HUES48 (cell line): ENCODE data around the gene EIF5A.

Experiments used
- H3K27ac ChIP-seq: one replicate; pipeline ENCODE4 v1.7.0; 2013; ENCODE audit warnings: low read depth, low read length, inconsistent platforms
- H3K27me3 ChIP-seq: 2 replicates; pipeline ENCODE4 v1.6.1; 2013; ENCODE audit warnings: mild to moderate bottlenecking, low read length; ENCODE audit not compliant: control insufficient read depth, insufficient read depth
- H3K36me3 ChIP-seq: 2 replicates; pipeline ENCODE4 v1.6.1; 2013; ENCODE audit warnings: low read length; ENCODE audit not compliant: control insufficient read depth, insufficient read depth
- H3K4me1 ChIP-seq: 2 replicates; pipeline ENCODE4 v1.6.1; 2013; ENCODE audit warnings: mild to moderate bottlenecking, low read length; ENCODE audit not compliant: control insufficient read depth, insufficient read depth
- H3K4me3 ChIP-seq: 2 replicates; pipeline ENCODE4 v1.5.1; 2013; ENCODE audit warnings: mild to moderate bottlenecking, low read depth, low read length
- H3K9ac ChIP-seq: 2 replicates; pipeline ENCODE4 v1.6.1; 2013; ENCODE audit warnings: mild to moderate bottlenecking, low read depth, low read length, moderate library complexity
- H3K9me3 ChIP-seq: 2 replicates; pipeline ENCODE4 v1.6.1; 2013; ENCODE audit warnings: low read length; ENCODE audit not compliant: control insufficient read depth, insufficient read depth

Gene EIF5A

GRCh38 chr17:7266784-7267183 lies 40.6 kb upstream of the EIF5A start:
- peaks cover 14% of the 10 kb centered on the region; the same call in 1 of the 2 replicates for H3K4me1 ChIP-seq
- H3K27ac ChIP-seq = no peak overlapping the region
- H3K36me3 ChIP-seq = no peaks in the 10 kb centered on the region
- H3K9ac ChIP-seq = no peak overlapping the region
- H3K9me3 ChIP-seq = no peaks in the 10 kb centered on the region
- no peak overlapping the region for H3K4me3 ChIP-seq
- H3K27me3 ChIP-seq = no peaks in the 10 kb centered on the region

- no peak overlapping the region for H3K27ac ChIP-seq
- no peak overlapping the region for H3K4me3 ChIP-seq
- H3K4me1 ChIP-seq = peaks cover 14% of the 10 kb centered on the region
- H3K27me3 ChIP-seq = peaks cover 19% of the 10 kb centered on the region
- H3K9me3 ChIP-seq = no peaks in the 10 kb centered on the region
- H3K36me3 ChIP-seq = 0 out of 2 replicates have a peak, but pooled peaks cover 4% of the 10 kb centered on the region
- H3K9ac ChIP-seq = no peak overlapping the region
Measured at GRCh38 chr17:7279448-7279847, 28.0 kb upstream of the EIF5A start.

GRCh38 chr17:7280519-7281073 lies 26.8 kb upstream of the EIF5A start:
- Histone ChIP-seq H3K27me3 (peaks cover 19% of the 10 kb centered on the region), H3K36me3 (0 out of 2 replicates have a peak, but pooled peaks cover 8% of the 10 kb centered on the region), H3K27ac (peak overlapping the region; percentile 36), H3K9me3 (no peaks in the 10 kb centered on the region), H3K9ac (peak overlapping the region; percentile 41), H3K4me1 (peaks cover 14% of the 10 kb centered on the region), H3K4me3 (peak overlapping the region; percentile 84)

- peak within 1 kb of the TSS; percentile 45 for H3K9ac ChIP-seq
- H3K36me3 ChIP-seq = 0 out of 2 replicates have a peak, but pooled peaks cover 8% of the 10 kb centered on the region
- H3K4me3 ChIP-seq = peak within 1 kb of the TSS; percentile 84
- no peaks in the 10 kb centered on the region for H3K9me3 ChIP-seq
- peak within 1 kb of the TSS; percentile 36 for H3K27ac ChIP-seq
- peaks cover 19% of the 10 kb centered on the region for H3K27me3 ChIP-seq
- peaks cover 14% of the 10 kb centered on the region for H3K4me1 ChIP-seq
Measured at GRCh38 chr17:7281074-7281952, 26.1 kb upstream of the EIF5A start, which contains the start of gene SLC2A4. Gene SLC2A4, plus strand, starts transcription at chr17:7281718. Its CDS starts 217 bp downstream, at chr17:7281935.

GRCh38 chr17:7281953-7282751 lies 25.3 kb upstream of the EIF5A start:
- Histone ChIP-seq H3K9me3 (no peaks in the 10 kb centered on the region), H3K36me3 (0 out of 2 replicates have a peak, but pooled peaks cover 8% of the 10 kb centered on the region), H3K4me1 (peaks cover 14% of the 10 kb centered on the region), H3K27me3 (peaks cover 19% of the 10 kb centered on the region), H3K27ac (no peak overlapping the region), H3K4me3 (peak overlapping the region; percentile 84), H3K9ac (peak overlapping the region; percentile 45; the same call in 1 of the 2 replicates)

GRCh38 chr17:7282752-7283321 lies 24.6 kb upstream of the EIF5A start:
- peak overlapping the region; percentile 84 for H3K4me3 ChIP-seq
- H3K27ac ChIP-seq = no peak overlapping the region
- no peak overlapping the region for H3K9ac ChIP-seq
- H3K4me1 ChIP-seq = peaks cover 14% of the 10 kb centered on the region
- H3K27me3 ChIP-seq = peaks cover 19% of the 10 kb centered on the region
- H3K9me3 ChIP-seq = no peaks in the 10 kb centered on the region
- H3K36me3 ChIP-seq = 0 out of 2 replicates have a peak, but pooled peaks cover 10% of the 10 kb centered on the region

GRCh38 chr17:7283471-7284216 lies 23.8 kb upstream of the EIF5A start:
- 0 out of 2 replicates have a peak, but pooled peaks cover 11% of the 10 kb centered on the region for H3K36me3 ChIP-seq
- H3K4me3 ChIP-seq = no peak overlapping the region
- peaks cover 14% of the 10 kb centered on the region for H3K4me1 ChIP-seq
- peaks cover 19% of the 10 kb centered on the region for H3K27me3 ChIP-seq
- H3K9me3 ChIP-seq = no peaks in the 10 kb centered on the region
- H3K27ac ChIP-seq = no peak overlapping the region
- no peak overlapping the region for H3K9ac ChIP-seq

GRCh38 chr17:7284911-7285310 lies 22.5 kb upstream of the EIF5A start:
- H3K27ac ChIP-seq = no peak overlapping the region
- peaks cover 19% of the 10 kb centered on the region for H3K27me3 ChIP-seq
- peaks cover 10% of the 10 kb centered on the region for H3K4me1 ChIP-seq
- H3K4me3 ChIP-seq = no peak overlapping the region
- H3K9ac ChIP-seq = no peak overlapping the region
- H3K9me3 ChIP-seq = no peaks in the 10 kb centered on the region
- H3K36me3 ChIP-seq = 0 out of 2 replicates have a peak, but pooled peaks cover 11% of the 10 kb centered on the region

- Histone ChIP-seq H3K36me3 (0 out of 2 replicates have a peak, but pooled peaks cover 11% of the 10 kb centered on the region), H3K27me3 (peaks cover 18% of the 10 kb centered on the region), H3K9me3 (no peaks in the 10 kb centered on the region), H3K9ac (no peak overlapping the region), H3K4me1 (peaks cover 5% of the 10 kb centered on the region), H3K4me3 (no peak overlapping the region), H3K27ac (no peak overlapping the region)
Measured at GRCh38 chr17:7285679-7286078, 21.7 kb upstream of the EIF5A start.
